Astrocyte (in vitro differentiated cells and primary cell): ENCODE measurements around the gene ACER1. TPM values are rescaled to one million over a fixed set of nuclear protein-coding genes. Genes with fewer than 3 reads are reported as not detected.

ENCODE experiments used
- DNase-seq: peaks from one replicate; pipeline ENCODE4 v3.0.0-alpha.2; 2010; ENCODE audit warnings: low read depth
- FAIRE-seq: peaks from 2 replicates; lab custom pipeline; 2011; peaks lifted over from hg19 to GRCh38; lab: Jason Lieb, UNC
- H2AFZ ChIP-seq: 2 replicates; pipeline ENCODE4 v1.6.0; 2012; ENCODE audit warnings: low read depth, low read length, inconsistent platforms
- H3K27ac ChIP-seq: 2 replicates; pipeline ENCODE4 v1.5.1; 2011; ENCODE audit warnings: low read depth, low read length, inconsistent platforms
- H3K27me3 ChIP-seq: 2 replicates; pipeline ENCODE4 v1.6.0; 2011; ENCODE audit warnings: low read length, inconsistent platforms; ENCODE audit not compliant: insufficient read depth
- H3K36me3 ChIP-seq: 2 replicates; pipeline ENCODE4 v1.5.1; 2011; ENCODE audit warnings: low read length, inconsistent platforms; ENCODE audit not compliant: insufficient read depth
- H3K4me1 ChIP-seq: 2 replicates; pipeline ENCODE4 v1.5.1; 2011; ENCODE audit warnings: low read length, inconsistent platforms; ENCODE audit not compliant: insufficient read depth
- H3K4me2 ChIP-seq: 2 replicates; pipeline ENCODE4 v1.6.0; 2012; ENCODE audit warnings: low read length, inconsistent platforms
- H3K4me3 ChIP-seq: 2 replicates; pipeline ENCODE4 v1.5.1; 2011; ENCODE audit warnings: low read depth, mild to moderate bottlenecking, low read length, inconsistent platforms; ENCODE audit not compliant: insufficient read depth
- H3K79me2 ChIP-seq: 2 replicates; pipeline ENCODE4 v1.6.0; 2012; ENCODE audit warnings: mild to moderate bottlenecking, low read length, inconsistent platforms; ENCODE audit not compliant: insufficient read depth
- H3K9ac ChIP-seq: 2 replicates; pipeline ENCODE4 v1.6.0; 2012; ENCODE audit warnings: mild to moderate bottlenecking, low read length, inconsistent platforms
- H3K9me3 ChIP-seq: 2 replicates; pipeline ENCODE4 v1.5.1; 2012; ENCODE audit warnings: low read depth, mild to moderate bottlenecking, low read length, inconsistent platforms; ENCODE audit not compliant: insufficient read depth
- H4K20me1 ChIP-seq: 2 replicates; pipeline ENCODE4 v1.6.0; 2012; ENCODE audit warnings: low read length, inconsistent platforms; ENCODE audit not compliant: insufficient read depth
- H3K27ac Mint-ChIP-seq: one replicate; pipeline ENCODE4 v1.8.0; 2021; ENCODE audit warnings: mild to moderate bottlenecking, mixed read lengths; ENCODE audit not compliant: unreplicated experiment
- H3K27me3 Mint-ChIP-seq: one replicate; pipeline ENCODE4 v1.8.0; 2021; ENCODE audit warnings: low read depth, mixed read lengths; ENCODE audit not compliant: unreplicated experiment
- H3K36me3 Mint-ChIP-seq: one replicate; pipeline ENCODE4 v1.8.0; 2021; ENCODE audit warnings: low read depth, mixed read lengths; ENCODE audit not compliant: unreplicated experiment
- H3K4me1 Mint-ChIP-seq: one replicate; pipeline ENCODE4 v1.8.0; 2021; ENCODE audit warnings: low read depth, mixed read lengths; ENCODE audit not compliant: unreplicated experiment
- H3K4me3 Mint-ChIP-seq: one replicate; pipeline ENCODE4 v1.8.0; 2021; ENCODE audit warnings: mild to moderate bottlenecking, moderate library complexity, mixed read lengths; ENCODE audit not compliant: unreplicated experiment
- H3K9me3 Mint-ChIP-seq: one replicate; pipeline ENCODE4 v1.8.0; 2021; ENCODE audit warnings: mild to moderate bottlenecking, mixed read lengths; ENCODE audit not compliant: unreplicated experiment
- CTCF ChIP-seq: IDR thresholded peaks from 2 replicates; pipeline ENCODE4 v1.5.1; 2011; ENCODE audit warnings: low read depth, mild to moderate bottlenecking, inconsistent platforms, low read length, moderate library complexity; ENCODE audit not compliant: insufficient read depth
- EZH2 ChIP-seq: IDR thresholded peaks from 2 replicates; pipeline ENCODE4 v1.6.1; 2012; ENCODE audit warnings: mild to moderate bottlenecking, low read length, inconsistent platforms; ENCODE audit not compliant: insufficient read depth
- total RNA-seq: library from RNA; stranded (reverse); gene quantifications from 2 replicates; pipeline ENCODE4 v1.2.1, GENCODE V29; 2021

Gene ACER1
- total RNA-seq, 1 donor from 2014 or later = not detected

- TF ChIP-seq EZH2 (no peak), CTCF (no peak)
- peaks cover 17% of the 10 kb centered on the region for H3K36me3 Mint-ChIP-seq
- Histone ChIP-seq H3K9ac (peak overlapping the region; percentile 73), H3K36me3 (peaks cover 2% of the 10 kb centered on the region), H3K4me3 (no peak overlapping the region), H3K27ac (peak overlapping the region; percentile 47), H3K4me1 (peaks cover 50% of the 10 kb centered on the region), H4K20me1 (peaks cover 61% of the 10 kb centered on the region), H3K79me2 (peaks cover 92% of the 10 kb centered on the region), H3K27me3 (no peaks in the 10 kb centered on the region), H3K9me3 (no peaks in the 10 kb centered on the region), H2AFZ (no peak overlapping the region), H3K4me2 (peak overlapping the region; percentile 82)
- H3K27ac Mint-ChIP-seq = peak overlapping the region; percentile 77
- H3K9me3 Mint-ChIP-seq = peaks cover 2% of the 10 kb centered on the region
- H3K4me1 Mint-ChIP-seq = peaks cover 15% of the 10 kb centered on the region
- no peak overlapping the region for H3K4me3 Mint-ChIP-seq
- no peak for FAIRE-seq
- H3K27me3 Mint-ChIP-seq = no peaks in the 10 kb centered on the region
- no peak for DNase-seq
Observed at GRCh38 chr19:6270822-6271221, 62.6 kb downstream of the ACER1 start.

GRCh38 chr19:6270076-6270745 is 63.2 kb downstream of the ACER1 start:
- Histone ChIP-seq H3K27ac (no peak overlapping the region), H3K9me3 (no peaks in the 10 kb centered on the region), H2AFZ (no peak overlapping the region), H3K4me2 (peak overlapping the region; percentile 82), H3K79me2 (peaks cover 92% of the 10 kb centered on the region), H3K36me3 (peaks cover 2% of the 10 kb centered on the region), H3K4me3 (no peak overlapping the region), H3K27me3 (no peaks in the 10 kb centered on the region), H4K20me1 (peaks cover 55% of the 10 kb centered on the region), H3K4me1 (peaks cover 45% of the 10 kb centered on the region), H3K9ac (no peak overlapping the region)
- Mint-ChIP-seq H3K4me1 (peaks cover 15% of the 10 kb centered on the region), H3K9me3 (peaks cover 2% of the 10 kb centered on the region), H3K4me3 (no peak overlapping the region), H3K36me3 (peaks cover 17% of the 10 kb centered on the region), H3K27ac (no peak overlapping the region), H3K27me3 (no peaks in the 10 kb centered on the region)
- DNase-seq = no peak
- TF ChIP-seq EZH2 (no peak), CTCF (no peak)
- no peak for FAIRE-seq
